ENCODE results near the gene KCNK17. TPM values are rescaled to one million over a fixed set of nuclear protein-coding genes. Genes with fewer than 3 reads are reported as not detected.

Gene KCNK17
- total RNA-seq, 1 experiment from 2014 or later, result not detected

- Mint-ChIP-seq H3K27ac (ENCODE audit: unreplicated experiment) (no peak overlapping the region), H3K27me3 (ENCODE audit: insufficient read depth, unreplicated experiment) (no peaks in the 10 kb centered on the region), H3K9me3 (ENCODE audit: unreplicated experiment) (no peaks in the 10 kb centered on the region), H3K36me3 (ENCODE audit: insufficient read depth, unreplicated experiment) (no peaks in the 10 kb centered on the region), H3K4me3 (ENCODE audit: unreplicated experiment) (no peak overlapping the region), H3K4me1 (ENCODE audit: low read depth, unreplicated experiment) (peaks cover 14% of the 10 kb centered on the region)
- no TSS peak for BruUV-seq (replicated peaks)
- no peak for DNase-seq
- ChIA-PET CTCF (interaction anchor here (2.7 kb wide), 1 partner anchor 94 kb away, joined by 12 read pairs; no protein-coding TSS in a partner anchor), POLR2A (no interaction called here)
- intact Hi-C loops (cut with micrococcal nuclease; ENCODE audit: unreplicated experiment), result loop anchor here (2.0 kb wide), 3 partner anchors 35 to 329 kb away; no protein-coding TSS in a partner anchor
- H3K27me3 ChIP-seq (replicated peaks; ENCODE audit: control insufficient read depth, insufficient read depth, low read length), result no peaks in the 10 kb centered on the region
- peaks cover 21% of the 10 kb centered on the region for H3K4me1 ChIP-seq
- H3K36me3 ChIP-seq (ENCODE audit: control insufficient read depth, insufficient read depth, low read length), result no peaks in the 10 kb centered on the region
- no peaks in the 10 kb centered on the region for H3K9me3 ChIP-seq
- H3K4me3 ChIP-seq (ENCODE audit: low read depth, low read length), result no peak overlapping the region
- TF ChIP-seq CTCF (IDR thresholded peaks at IDR 0.05; ENCODE audit: insufficient read depth in 1 of 2, low read depth in 1 of 2, low read length in 1 of 2, severe bottlenecking in 1 of 2, unreplicated experiment in 1 of 2), result peak in 1 of 2 experiments; percentile 7
Measured at GRCh38 chr6:39301606-39302005, 12.6 kb downstream of the KCNK17 start.

- no peak overlapping the region for H3K27ac Mint-ChIP-seq (ENCODE audit: unreplicated experiment)
- no peaks in the 10 kb centered on the region for H3K36me3 Mint-ChIP-seq (ENCODE audit: insufficient read depth, unreplicated experiment)
- H3K27me3 Mint-ChIP-seq (ENCODE audit: insufficient read depth, unreplicated experiment), result no peaks in the 10 kb centered on the region
- H3K9me3 Mint-ChIP-seq (ENCODE audit: unreplicated experiment), result no peaks in the 10 kb centered on the region
- Histone ChIP-seq H3K27me3 (replicated peaks; ENCODE audit: control insufficient read depth, insufficient read depth, low read length) (no peaks in the 10 kb centered on the region), H3K36me3 (ENCODE audit: control insufficient read depth, insufficient read depth, low read length) (no peaks in the 10 kb centered on the region), H3K4me1 (peaks cover 21% of the 10 kb centered on the region), H3K4me3 (ENCODE audit: low read depth, low read length) (no peak overlapping the region), H3K9me3 (no peaks in the 10 kb centered on the region)
- no peak for TF ChIP-seq CTCF (IDR thresholded peaks at IDR 0.05; ENCODE audit: insufficient read depth in 1 of 2, low read depth in 1 of 2, low read length in 1 of 2, severe bottlenecking in 1 of 2, unreplicated experiment in 1 of 2)
- H3K4me1 Mint-ChIP-seq (ENCODE audit: low read depth, unreplicated experiment), result peaks cover 15% of the 10 kb centered on the region
- H3K4me3 Mint-ChIP-seq (ENCODE audit: unreplicated experiment), result no peak overlapping the region
- ChIA-PET POLR2A (no interaction called here), CTCF (no interaction called here)
- no peak for DNase-seq
- no TSS peak for BruUV-seq (replicated peaks)
- intact Hi-C loops (cut with micrococcal nuclease; ENCODE audit: unreplicated experiment), result no loop called here
Measured at GRCh38 chr6:39300739-39301138, 13.5 kb downstream of the KCNK17 start.

GRCh38 chr6:39298061-39298460, 16.2 kb downstream of the KCNK17 start:
- peaks cover 20% of the 10 kb centered on the region for H3K4me1 ChIP-seq
- Mint-ChIP-seq H3K27ac (ENCODE audit: unreplicated experiment) (no peak overlapping the region), H3K4me1 (ENCODE audit: low read depth, unreplicated experiment) (peaks cover 23% of the 10 kb centered on the region), H3K36me3 (ENCODE audit: insufficient read depth, unreplicated experiment) (no peaks in the 10 kb centered on the region), H3K9me3 (ENCODE audit: unreplicated experiment) (no peaks in the 10 kb centered on the region), H3K4me3 (ENCODE audit: unreplicated experiment) (no peak overlapping the region), H3K27me3 (ENCODE audit: insufficient read depth, unreplicated experiment) (no peaks in the 10 kb centered on the region)
- no peaks in the 10 kb centered on the region for H3K27me3 ChIP-seq (replicated peaks; ENCODE audit: control insufficient read depth, insufficient read depth, low read length)
- POLR2A ChIA-PET, result no interaction called here
- H3K4me3 ChIP-seq (ENCODE audit: low read depth, low read length), result no peak overlapping the region
- peak; percentile 25 to 56 for DNase-seq
- H3K9me3 ChIP-seq, result no peaks in the 10 kb centered on the region
- no TSS peak for BruUV-seq (replicated peaks)
- intact Hi-C loops (cut with micrococcal nuclease; ENCODE audit: unreplicated experiment), result no loop called here
- H3K36me3 ChIP-seq (ENCODE audit: control insufficient read depth, insufficient read depth, low read length), result no peaks in the 10 kb centered on the region
- CTCF ChIA-PET, result interaction anchor here (0.6 to 1.5 kb wide), 3 partner anchors 13 to 295 kb away, joined by 4 to 5 read pairs (median 4); no protein-coding TSS in a partner anchor
- no peak for TF ChIP-seq CTCF (IDR thresholded peaks at IDR 0.05; ENCODE audit: insufficient read depth in 1 of 2, low read depth in 1 of 2, low read length in 1 of 2, severe bottlenecking in 1 of 2, unreplicated experiment in 1 of 2)

All from Caco-2 (cell line).